Subcutaneous adipose tissue (tissue), 4 donors: ENCODE measurements around the gene LRRC61. TPM values are rescaled to one million over a fixed set of nuclear protein-coding genes. Genes with fewer than 3 reads are reported as not detected.

Experiments
- total RNA-seq, 4 donors: library from RNA; depleted of rRNA; stranded (reverse); fragments of >200 nt; gene quantifications; one replicate each; pipeline ENCODE4 v1.1.0, GENCODE V29; 2016
- TF ChIP-seq, protein P1 (sequence below): fragments of 450-650 bp; IDR thresholded peaks from one replicate; pipeline ENCODE4 v1.5.1; 2016; ENCODE audit warnings: low read depth, mild to moderate bottlenecking, control low read depth, antibody characterized with exemption, moderate library complexity

The LRRC61 gene
- total RNA-seq, 4 donors from 2014 or later: 1.6 to 8.4 (median 5.1) TPM

DNA sequence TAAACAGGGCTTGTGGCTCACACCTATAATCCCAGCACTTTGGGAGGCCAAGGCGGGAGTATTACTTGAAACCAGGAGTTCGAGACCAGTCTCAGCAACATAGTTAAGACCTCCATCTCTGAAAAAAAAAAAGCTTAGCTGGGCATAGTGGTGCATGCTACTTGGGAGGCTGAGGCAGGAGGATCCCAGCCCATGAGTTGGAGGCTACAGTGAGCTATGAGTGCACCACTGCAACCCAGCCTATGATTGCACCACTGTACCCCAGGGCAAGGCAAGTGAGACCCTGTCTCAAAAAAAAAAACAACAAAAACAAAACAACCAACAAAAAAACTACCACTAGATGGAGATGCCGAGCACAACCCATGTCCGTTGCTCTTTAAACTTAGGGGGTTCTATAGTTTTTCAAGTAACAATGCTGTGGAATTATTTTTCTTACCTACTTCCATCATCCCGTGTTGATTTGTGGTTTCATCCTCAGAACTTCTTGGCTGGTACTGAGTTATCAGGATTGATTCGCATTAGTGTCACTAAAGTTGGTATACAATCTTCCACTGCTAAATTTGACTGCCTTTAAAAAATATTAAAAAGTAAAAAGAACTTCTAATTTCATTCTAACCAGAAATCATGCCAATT is 33.2 kb downstream of the LRRC61 start:
- TF ChIP-seq, protein P1, sequence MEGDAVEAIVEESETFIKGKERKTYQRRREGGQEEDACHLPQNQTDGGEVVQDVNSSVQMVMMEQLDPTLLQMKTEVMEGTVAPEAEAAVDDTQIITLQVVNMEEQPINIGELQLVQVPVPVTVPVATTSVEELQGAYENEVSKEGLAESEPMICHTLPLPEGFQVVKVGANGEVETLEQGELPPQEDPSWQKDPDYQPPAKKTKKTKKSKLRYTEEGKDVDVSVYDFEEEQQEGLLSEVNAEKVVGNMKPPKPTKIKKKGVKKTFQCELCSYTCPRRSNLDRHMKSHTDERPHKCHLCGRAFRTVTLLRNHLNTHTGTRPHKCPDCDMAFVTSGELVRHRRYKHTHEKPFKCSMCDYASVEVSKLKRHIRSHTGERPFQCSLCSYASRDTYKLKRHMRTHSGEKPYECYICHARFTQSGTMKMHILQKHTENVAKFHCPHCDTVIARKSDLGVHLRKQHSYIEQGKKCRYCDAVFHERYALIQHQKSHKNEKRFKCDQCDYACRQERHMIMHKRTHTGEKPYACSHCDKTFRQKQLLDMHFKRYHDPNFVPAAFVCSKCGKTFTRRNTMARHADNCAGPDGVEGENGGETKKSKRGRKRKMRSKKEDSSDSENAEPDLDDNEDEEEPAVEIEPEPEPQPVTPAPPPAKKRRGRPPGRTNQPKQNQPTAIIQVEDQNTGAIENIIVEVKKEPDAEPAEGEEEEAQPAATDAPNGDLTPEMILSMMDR: no peak

DNA sequence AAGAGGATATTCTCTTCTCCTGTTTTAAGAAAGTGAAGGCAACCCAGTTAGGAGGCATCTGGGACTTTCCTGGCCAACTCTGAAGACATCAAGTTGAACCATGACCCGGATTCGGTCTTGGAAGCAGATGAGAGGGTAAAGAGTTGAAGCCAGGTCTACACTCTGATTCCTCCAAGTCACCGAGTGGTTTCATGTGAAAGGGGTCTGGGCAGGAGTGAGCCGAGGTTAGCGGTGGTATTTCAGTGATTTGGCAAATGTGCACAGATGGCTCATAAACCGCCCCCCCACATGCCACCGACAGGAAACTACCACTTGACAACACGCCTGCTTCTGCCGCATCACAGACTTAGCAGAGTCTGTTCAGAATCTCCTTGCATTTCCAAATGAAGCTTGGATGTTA is 34.1 kb downstream of the LRRC61 start:
- TF ChIP-seq, protein P1: no peak

DNA sequence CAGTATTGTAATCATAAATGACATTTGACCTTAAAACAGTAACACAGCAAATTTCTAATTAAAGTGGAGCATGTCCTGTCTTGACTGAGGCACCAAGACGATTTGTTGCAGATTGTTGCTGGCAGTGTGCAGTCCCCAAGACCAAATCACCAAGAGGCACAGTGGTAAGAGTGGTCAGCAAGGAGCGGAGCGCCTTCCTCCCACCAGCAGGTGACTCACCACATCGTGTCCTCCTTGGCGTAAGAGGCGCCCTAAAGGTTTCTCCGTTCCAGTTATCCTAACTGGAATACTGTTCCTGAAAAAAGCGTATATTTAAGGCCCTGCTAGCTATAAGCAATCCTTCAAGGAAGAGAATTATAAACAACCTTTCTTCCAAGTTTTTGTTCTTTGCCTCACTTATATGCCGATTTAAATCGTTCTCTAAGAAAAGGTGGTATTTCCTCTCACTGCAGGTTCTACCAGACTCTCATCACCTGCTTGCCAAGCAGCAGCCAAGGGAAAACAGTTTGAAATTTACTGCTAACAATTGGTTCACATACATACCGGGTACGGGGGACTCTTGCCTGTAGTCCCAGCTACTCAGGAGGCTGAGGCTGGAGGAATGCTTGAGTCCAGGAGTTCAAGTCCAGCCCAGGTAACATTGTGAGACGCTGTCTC is 34.7 kb downstream of the LRRC61 start:
- TF ChIP-seq, protein P1: no peak

DNA sequence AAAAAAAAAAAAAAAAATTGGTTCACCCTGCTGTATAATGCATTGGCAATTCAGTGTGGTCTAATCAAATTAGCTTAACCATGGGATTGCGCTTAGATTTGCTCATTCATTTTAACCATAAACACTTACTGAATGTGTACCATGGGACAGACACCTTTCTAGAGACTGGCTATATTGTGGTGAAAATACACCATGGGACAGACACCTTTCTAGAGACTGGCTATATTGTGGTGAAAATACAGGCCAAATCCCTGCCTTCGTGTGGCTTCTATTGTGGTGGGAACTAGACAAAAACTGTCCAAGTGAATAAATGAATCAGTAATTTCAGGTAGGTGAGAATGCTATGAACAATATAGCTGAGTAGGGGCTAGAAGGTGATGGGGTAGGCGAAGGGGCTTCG is 35.3 kb downstream of the LRRC61 start:
- TF ChIP-seq, protein P1: no peak

- TF ChIP-seq, protein P1: no peak
These were observed 36.0 kb downstream of the LRRC61 start for GRCh38 chr7:150358988-150359621.

GRCh38 chr7:150359622-150360362 is 36.6 kb downstream of the LRRC61 start:
- TF ChIP-seq, protein P1: no peak
